Activated naive CD8-positive, alpha-beta T cell treated with anti-CD3 and anti-CD28 coated beads, Interleukin-2, amount 50 U/mL, for 16 hours (primary cell): ENCODE measurements around the gene RBMS2.
"Not testable (repeated sequence)": the region's sequence is repeated elsewhere in the genome, so short reads cannot be mapped to it uniquely, and the experiment has no call there.

Experiments
- DNase-seq: peaks from one replicate; pipeline ENCODE4 v3.0.0-alpha.2; 2020; ENCODE audit warnings: low read depth, low spot score

RBMS2 gene

DNA sequence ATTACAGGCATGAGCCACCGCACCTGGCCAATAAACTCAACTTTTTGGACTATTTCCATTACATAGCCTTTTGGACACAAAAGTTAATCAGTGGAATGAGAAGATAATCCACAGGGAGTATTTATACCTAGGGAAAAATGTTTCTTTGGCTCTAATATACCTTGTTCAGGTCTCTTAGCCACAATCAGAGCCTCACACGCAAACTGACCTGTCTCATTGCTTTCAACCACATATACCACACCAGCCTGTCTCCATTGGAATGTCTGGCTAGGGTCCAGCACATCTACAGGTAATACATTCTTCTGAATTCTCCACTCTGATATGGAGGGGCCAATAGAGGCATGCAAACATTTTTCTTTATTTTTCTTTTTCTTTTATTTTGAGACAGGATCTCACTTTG, 3.8 kb upstream of the RBMS2 start:
- DNase-seq = no peak

- no peak for DNase-seq
Observed at GRCh38 chr12:56518570-56518969, 3.0 kb upstream of the RBMS2 start.

DNA sequence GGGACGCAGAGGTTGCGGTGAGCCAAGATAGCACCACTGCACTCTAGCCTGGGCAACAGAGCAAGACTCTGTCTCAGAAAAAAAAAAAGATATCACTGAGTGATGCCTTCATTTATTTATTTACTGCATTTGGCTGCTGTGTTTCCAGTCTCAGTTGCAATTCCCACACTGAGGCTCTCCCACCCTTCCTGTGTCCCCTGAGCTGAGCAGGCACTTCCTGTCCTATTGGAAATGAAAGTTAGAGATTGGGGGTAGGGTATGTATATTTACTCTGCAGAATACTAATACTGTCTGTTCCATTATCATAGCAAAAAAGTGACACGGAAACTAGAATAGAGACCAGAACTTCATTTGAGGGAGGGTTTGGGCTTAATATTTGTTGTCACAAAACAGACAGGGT, 1.6 kb upstream of the RBMS2 start:
- no peak for DNase-seq

DNA sequence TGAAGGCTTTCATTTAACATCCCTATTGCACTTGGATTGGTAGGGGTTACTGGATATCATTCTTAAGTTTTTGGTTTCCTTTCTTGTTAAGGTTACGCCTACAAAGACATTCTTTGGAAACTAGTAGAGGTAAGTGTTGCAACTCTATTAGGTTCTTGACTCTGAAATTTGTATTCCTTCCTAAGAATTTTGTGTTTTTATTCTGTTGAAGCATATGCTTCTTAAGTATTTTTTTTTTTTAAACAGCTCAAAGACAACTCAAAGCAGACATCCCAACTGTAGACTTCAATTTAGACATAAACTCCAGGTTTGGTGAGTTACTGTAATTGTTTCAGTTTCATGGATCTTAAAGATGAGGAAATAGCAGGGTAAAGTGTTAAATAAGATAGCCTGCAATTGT, 1.1 kb upstream of the RBMS2 start:
- DNase-seq = no peak

GRCh38 chr12:56521209-56521589, 421 bp upstream of the RBMS2 start:
- no peak for DNase-seq

DNA sequence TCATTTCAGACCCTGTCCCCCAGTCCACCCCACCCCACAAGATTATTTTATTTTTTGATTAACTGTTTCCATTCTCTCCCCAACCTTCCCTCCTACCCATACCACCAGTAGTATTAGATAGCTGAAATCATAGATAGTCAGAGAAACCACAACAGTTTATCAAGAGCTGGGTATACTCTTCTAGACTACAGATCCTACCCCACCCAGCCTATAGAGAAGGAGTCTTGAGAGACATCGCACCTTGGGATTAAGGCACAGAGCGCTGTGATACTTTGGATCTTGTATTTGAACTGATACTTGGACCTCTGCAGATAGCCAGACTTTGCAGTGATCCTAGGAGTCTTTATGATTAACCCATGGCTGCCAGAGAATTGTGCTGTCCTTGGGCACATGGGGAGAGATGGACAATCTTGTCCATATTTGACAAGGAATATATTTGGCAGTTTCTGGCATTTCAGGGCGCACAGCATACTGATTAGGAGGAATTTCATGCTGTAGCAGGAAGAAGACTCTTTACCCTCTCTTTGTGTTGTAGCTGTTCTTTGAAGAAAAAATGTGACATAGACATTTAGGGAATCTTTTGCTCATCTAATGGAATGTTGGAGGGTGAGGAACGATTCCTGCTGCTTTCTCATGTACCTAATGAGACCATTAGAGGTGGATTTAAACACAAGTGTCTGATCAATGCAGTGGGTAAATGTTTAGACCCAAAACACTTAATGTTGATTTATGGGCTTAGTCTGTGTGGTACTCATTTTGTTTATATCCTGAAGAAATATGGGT, 982 bp downstream of the RBMS2 start:
- no peak for DNase-seq

DNA sequence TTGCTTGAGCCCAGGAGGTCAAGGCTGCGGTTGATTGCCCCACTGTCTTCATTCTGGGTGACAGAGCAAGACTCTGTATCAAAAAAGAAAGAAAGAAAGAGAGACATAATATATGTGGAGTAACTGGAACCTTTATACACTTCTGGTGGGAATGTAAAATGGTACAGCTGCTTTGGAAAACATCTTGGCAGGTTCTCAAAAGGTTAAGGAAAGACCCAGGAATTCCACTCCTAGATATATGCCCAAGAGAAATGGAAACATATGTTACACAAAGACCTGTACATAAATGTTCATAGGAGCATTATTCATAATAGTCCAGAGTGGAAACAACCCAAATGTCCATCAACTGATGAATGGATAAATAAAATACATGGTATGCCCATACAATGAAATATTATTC, 7.2 kb downstream of the RBMS2 start:
- no peak for DNase-seq

DNA sequence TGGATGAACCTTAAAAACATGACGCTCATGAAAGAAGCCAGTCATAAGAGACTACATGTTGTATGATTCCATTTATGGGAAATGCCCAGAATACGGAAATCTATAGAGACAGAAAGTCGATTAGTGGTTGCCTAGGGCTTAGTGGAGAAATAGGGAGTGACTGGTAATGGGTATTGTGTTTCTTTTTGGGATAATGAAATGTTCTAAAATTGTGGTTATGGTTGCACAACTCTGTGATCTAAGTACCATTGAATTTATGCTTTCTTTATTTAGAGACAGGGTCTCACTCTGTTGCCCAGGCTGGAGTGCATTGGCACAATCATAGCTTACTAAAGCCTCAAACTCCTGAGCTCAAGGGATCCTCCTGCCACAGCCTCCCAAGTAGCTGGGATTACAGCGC, 8.0 kb downstream of the RBMS2 start:
- DNase-seq = no peak

- no peak for DNase-seq
Observed at GRCh38 chr12:56530390-56531055, 8.9 kb downstream of the RBMS2 start.

GRCh38 chr12:56537546-56537945, 15.9 kb downstream of the RBMS2 start:
- no peak for DNase-seq

GRCh38 chr12:56541631-56542030, 20.0 kb downstream of the RBMS2 start:
- no peak for DNase-seq

GRCh38 chr12:56542164-56542563, 20.5 kb downstream of the RBMS2 start:
- no peak for DNase-seq

DNA sequence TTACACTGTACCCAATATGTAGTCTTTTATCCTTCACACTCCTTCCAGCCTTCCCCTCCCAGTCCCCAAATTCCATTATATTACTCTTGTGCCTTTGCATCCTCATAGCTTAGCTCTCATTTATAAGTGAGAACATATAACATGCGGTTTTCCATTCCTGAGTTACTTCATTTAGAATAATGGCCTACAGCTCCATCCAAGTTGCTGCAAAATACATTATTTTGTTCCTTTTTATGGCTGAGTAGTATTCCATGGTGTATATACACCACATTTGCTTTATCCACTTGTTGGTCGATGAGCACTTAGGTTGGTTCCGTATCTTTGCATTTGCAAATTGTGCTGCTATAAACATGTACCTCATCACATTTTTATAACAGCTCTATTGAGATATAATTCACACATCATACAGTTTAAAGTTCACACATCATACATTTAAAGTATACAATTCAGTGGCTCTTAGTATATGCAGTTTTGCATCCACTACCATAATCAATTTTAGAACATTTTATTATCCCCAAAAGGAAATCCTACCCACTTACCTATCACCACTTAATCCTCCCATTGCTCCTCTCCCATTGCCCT, 23.5 kb downstream of the RBMS2 start:
- no peak for DNase-seq

DNA sequence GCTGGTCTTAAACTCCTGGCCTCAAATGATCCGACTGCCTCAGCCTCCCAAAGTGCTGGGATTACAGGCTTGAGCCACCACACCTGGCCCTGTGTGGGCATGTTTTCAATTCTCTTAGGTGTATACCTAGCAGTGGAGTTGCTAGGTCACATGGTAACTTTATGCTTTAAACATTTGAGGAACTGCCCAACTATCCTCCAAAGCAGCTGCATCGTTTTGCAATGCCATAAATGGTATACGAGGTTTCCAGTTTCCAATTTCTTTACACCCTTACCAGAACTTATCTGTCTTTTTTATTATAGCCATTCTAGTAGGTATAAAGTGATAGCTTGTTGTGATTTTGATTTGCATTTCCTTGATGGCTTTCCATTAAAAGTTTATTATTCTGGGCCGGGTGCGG, 25.1 kb downstream of the RBMS2 start:
- no peak for DNase-seq

GRCh38 chr12:56551070-56551469, 29.4 kb downstream of the RBMS2 start:
- no peak for DNase-seq

GRCh38 chr12:56565510-56566101, 44.0 kb downstream of the RBMS2 start:
- DNase-seq = no peak

DNA sequence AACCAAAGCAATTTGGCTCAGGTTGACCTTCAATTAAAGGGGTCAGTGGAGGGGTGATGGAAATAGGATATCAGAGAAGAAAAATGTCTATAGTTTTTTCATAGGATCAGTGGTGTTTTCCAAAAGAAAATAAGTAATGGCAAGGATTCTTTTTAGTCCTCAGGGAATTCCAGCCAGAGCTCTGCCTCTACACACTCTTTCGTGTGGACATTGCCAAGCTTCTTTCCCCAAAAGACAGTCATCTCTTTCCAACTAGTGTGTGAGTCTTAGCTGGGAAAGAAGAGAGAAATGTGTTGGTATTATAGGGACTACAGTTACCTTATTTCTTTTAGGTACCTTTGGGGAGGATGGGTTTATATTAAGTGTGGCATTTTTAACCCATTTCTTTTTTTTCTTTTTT, 46.5 kb downstream of the RBMS2 start:
- no peak for DNase-seq

DNA sequence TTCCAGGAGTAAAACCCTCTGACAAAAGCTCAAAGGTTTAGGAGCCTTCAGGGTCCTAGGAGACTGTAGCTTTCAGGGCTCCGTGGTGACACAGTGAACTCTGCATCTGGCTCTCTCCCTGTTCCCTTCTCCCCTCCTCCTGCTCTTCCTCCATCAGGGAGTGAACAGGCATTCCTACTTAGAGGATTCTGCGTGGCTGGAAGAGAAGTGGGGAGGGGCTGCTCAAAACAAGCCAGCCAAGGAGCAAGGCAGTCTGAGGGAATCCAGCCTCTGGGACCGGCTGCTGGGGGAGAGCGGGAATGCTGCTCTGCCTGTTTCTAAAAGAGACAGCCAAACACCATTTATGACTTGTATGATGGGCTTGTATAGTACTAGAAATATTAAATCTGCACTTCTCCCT, 49.5 kb downstream of the RBMS2 start:
- no peak for DNase-seq

DNA sequence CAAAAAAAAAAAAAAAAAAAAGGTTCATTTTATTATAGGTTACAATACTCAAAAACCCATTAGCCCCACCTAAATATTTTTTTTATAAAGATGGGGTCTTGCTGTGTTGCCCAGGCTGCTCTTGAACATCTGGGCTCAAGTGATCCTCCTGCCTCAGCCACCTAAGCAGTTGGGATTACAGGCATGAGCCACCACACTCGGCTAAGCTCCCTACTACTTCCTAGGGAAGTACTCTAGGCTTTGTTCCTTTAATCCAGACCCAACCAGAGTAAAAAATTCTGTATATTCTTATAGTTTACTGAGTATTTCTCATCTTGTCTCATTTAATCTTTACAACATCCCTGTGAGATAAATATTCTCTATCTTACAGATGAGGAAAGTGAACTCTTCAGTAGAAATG, 50.7 kb downstream of the RBMS2 start:
- DNase-seq = no peak

DNA sequence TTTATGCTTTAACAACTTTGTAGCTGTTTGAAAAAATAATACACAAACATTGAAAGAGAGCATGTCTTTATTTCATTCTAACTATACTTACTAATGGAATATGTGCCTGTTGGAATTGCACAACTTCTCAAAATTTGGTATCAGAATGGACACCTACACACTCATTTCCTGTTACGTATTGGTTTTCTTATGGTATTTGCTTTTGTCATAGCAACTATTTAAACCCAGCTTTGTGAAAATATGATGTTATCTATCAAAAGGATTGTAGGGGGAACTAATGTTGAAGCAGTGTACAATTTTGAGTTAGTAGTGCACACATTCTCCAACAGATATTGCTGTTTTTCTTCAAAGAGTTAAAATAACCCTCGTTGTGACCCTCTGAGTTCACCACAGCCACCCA, 52.6 kb downstream of the RBMS2 start:
- DNase-seq = no peak

DNA sequence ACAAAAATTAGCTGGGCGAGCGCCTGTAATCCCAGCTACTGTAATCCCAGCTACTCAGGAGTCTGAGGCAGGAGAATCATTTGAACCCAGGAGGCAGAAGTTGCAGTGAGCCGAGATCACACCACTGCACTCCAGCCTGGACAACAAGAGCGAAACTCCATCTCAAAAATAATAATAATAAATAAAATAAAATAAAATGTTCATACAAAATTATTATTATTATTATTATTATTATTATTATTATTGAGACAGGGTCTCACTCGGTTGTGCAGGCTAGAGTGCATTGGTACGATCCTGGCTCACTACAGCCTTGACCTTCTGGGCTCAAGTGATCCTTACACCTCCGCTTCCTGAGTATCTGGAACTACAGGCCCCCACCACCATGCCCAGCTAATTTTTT, 55.6 kb downstream of the RBMS2 start:
- not testable (repeated sequence) for DNase-seq

- no peak for DNase-seq
Observed at GRCh38 chr12:56578983-56579546, 57.4 kb downstream of the RBMS2 start.
